NCI-H748 treated with DMSO at 0.1 percent for 48 hours (cell line): Measurements from ENCODE around the gene GDPD5.
"Not testable (repeated sequence)": the region's sequence is repeated elsewhere in the genome, so short reads cannot be mapped to it uniquely, and the experiment has no call there.

Experiments used
- DNase-seq: peaks from one replicate; lab custom pipeline; 2025; lab: John Stamatoyannopoulos, UW

GDPD5 gene

GRCh38 chr11:75428989-75429640, 96.6 kb downstream of the GDPD5 start:
- no peak for DNase-seq

DNA sequence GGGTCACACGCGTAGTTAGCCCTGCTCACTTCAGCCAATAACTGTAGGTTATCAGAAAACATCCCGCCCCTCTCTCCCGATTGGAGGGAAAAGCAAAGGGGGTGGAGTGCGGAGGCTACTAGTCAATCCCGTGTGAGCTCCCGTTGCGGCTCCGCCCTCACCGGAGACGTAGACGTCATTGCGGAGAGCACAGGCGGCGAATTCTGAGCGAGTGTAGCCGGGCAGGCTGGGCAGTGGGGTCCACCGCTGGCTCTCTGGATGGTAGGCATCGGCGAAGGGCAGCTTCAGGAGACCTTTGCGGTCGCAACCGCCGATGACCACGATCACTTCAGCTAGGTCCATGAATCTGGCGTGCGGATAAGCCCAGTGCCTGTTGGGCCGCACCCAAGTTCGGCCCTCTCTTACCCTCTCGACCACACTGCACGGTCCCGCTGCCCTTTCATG, 97.4 kb downstream of the GDPD5 start:
- peak; percentile 29 for DNase-seq

- DNase-seq: no peak
Observed at GRCh38 chr11:75427181-75427580, 98.6 kb downstream of the GDPD5 start.

- no peak for DNase-seq
Observed at GRCh38 chr11:75426720-75427086, 99.0 kb downstream of the GDPD5 start.

- no peak for DNase-seq
Observed at GRCh38 chr11:75425422-75425821, 100.3 kb downstream of the GDPD5 start.

GRCh38 chr11:75424396-75424795, 101.3 kb downstream of the GDPD5 start:
- DNase-seq: no peak

DNA sequence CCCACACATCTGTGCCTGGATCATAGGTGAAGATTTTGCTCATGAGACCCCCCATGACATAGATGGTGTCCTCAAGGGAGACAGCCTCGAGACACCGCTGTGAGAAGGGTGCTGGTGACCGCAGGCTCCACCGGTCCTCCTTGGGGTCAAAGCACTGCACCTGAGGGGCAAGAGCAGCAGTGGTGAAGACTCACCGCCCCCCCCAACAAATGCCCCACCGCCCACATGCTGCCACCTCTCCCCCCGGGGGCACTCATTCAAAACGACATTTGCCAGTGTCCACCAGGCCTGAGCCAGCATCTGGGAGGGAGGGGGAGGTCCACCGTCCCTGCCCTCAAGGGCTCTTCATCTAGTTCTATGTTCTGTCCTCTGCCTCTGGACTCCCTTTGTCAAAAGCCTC, 102.0 kb downstream of the GDPD5 start:
- no peak for DNase-seq

GRCh38 chr11:75422248-75423231, 103.2 kb downstream of the GDPD5 start:
- peak; percentile 44 for DNase-seq

GRCh38 chr11:75421902-75422247, 103.9 kb downstream of the GDPD5 start:
- no peak for DNase-seq

- no peak for DNase-seq
Observed at GRCh38 chr11:75421035-75421602, 104.6 kb downstream of the GDPD5 start.

DNA sequence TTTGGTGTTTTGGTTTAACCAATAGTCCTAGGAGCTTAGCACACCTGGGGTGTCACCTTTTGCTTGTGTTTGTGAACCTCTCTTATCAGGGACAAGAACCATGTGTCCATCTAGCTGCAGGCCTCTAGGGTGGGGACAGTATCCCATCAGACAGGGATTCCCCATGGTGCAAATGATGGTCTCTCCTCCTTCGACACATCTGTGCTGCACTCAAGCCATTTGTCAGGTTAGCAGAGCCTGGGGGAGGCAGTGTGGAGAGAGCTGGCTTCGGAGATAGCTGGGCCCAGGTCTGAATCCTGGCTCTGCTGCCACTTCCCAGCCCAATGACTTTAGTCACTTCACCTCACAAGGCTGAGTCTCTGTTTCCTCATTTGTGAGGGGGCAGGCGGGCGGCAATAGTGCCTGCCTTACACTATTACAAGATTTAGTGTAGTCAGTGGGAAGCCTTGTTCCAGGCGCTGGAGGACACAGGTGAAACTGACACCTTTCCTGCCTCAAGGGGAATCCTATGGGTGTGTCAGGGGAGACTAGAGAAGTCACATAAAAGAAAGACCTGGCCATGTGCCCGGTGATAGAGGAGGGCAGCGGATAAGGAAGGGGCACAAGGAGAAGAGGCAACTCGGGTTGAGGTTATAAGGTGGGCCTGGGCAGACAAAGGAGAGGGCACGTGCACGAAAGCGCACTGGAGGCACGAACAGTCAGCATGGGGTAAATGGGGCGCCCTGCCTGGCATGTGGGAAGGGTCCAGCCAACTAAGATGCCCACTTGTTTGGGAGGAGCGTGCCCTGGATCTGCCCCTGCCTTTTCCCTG, 105.3 kb downstream of the GDPD5 start:
- DNase-seq: no peak

GRCh38 chr11:75413864-75414263, 111.9 kb downstream of the GDPD5 start:
- no peak for DNase-seq

DNA sequence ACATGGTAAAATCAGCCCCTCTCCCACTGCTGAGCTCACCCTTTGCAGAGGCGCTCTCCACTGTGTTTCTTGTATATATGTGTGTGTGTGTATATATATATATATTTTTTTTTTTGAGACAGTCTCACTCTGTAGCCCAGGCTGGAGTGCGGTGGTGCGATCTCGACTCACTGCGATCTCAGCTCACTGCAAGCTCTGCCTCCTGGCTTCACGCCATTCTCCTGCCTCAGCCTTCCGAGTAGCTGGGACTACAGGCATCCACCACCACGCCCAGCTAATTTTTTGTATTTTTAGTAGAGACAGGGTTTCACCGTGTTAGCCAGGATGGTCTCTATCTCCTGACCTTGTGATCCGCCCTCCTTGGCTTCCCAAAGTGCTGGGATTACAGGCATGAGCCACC, 112.6 kb downstream of the GDPD5 start:
- DNase-seq: not testable (repeated sequence)

DNA sequence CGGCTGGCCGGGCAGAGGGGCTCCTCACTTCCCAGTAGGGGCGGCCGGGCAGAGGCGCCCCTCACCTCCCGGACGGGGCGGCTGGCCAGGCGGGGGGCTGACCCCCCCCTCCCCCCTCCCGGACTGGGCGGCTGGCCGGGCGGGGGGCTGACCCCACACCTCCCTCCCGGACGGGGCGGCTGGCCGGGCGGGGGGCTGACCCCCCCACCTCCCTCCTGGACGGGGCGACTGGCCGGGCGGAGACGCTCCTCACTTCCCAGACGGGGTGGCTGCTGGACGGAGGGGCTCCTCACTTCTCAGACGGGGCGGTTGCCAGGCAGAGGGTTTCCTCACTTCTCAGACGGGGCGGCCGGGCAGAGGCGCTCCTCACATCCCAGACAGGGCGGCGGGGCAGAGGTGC, 115.8 kb downstream of the GDPD5 start:
- DNase-seq: not testable (repeated sequence)

DNA sequence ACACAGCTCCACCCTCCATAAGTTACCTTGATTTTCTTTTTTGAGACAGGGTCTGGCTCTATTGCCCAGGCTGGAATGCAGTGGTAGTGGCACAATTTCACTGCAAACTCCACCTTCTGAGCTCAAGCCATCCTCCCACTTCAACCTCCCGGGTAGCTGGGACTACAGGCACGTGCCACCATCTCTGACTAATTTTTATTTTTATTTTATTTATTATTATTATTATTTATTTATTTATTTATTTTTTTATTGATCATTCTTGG, 116.9 kb downstream of the GDPD5 start:
- no peak for DNase-seq

DNA sequence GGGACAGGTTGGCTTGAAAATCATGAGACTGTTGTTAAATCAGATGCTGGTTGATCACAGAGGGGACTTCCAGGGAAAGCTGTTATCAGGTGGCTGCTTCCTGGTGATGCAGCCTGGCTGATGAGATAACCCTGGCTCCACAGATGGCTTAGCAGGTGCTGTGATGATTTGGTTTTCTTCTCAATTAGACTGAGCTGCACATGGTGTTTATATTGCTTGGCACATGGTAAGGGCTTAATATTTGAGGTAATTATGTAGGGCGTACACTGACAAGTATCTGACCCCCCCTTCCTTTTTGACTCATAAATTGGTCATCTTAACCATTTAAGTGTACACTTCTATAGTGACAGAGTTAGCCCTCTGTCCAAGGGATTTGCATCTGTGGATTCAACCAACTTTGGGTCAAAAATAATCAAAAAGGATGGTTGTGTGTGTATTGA, 119.4 kb downstream of the GDPD5 start:
- no peak for DNase-seq

- DNase-seq: no peak
Observed at GRCh38 chr11:75403983-75404658, 121.6 kb downstream of the GDPD5 start.

DNA sequence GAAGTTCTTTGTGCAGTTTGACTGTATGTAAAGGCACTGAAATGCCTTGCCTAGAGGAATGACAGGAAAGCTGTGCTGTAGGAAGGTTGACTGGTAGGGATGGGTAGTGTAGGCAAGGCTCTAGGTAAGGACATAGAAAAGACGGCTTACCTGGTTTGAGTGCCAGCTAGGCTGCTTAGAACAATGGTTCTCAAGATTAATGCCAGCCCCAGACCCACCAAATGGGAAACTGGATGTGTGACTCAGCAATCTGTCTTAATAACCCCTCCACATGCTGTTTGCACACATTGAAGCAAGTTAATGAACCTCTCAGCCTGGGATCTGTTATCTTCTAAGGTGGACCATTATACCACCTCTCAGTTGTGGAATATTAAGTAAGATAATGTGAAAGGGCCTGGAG, 122.7 kb downstream of the GDPD5 start:
- DNase-seq: no peak

GRCh38 chr11:75402002-75402773, 123.6 kb downstream of the GDPD5 start:
- no peak for DNase-seq

GRCh38 chr11:75400146-75400865, 125.4 kb downstream of the GDPD5 start:
- DNase-seq: no peak
